DMS79 (cell line): ENCODE results near the gene SLF1.
"Not testable (repeated sequence)": the region's sequence is repeated elsewhere in the genome, so short reads cannot be mapped to it uniquely, and the experiment has no call there.

Source experiments
- DNase-seq: peaks from one replicate; lab custom pipeline; 2025; lab: John Stamatoyannopoulos, UW

SLF1 gene

GRCh38 chr5:94618493-94619328 is at the start of gene SLF1, which contains the start of gene KIAA0825:
Gene SLF1, plus strand, starts transcription at chr5:94618669. Its CDS starts 10,142 bp downstream, at chr5:94628811.
Gene KIAA0825, minus strand, starts transcription at chr5:94618604. Its CDS starts 81,478 bp downstream, at chr5:94537126.
- peak; percentile 87 for DNase-seq

GRCh38 chr5:94571415-94571814 is 47.1 kb upstream of the SLF1 start:
- DNase-seq, result no peak

GRCh38 chr5:94573349-94573748 is 45.1 kb upstream of the SLF1 start:
- not testable (repeated sequence) for DNase-seq

GRCh38 chr5:94575196-94575595 is 43.3 kb upstream of the SLF1 start:
- DNase-seq, result no peak

- no peak for DNase-seq
Observed at GRCh38 chr5:94577466-94578245, 40.8 kb upstream of the SLF1 start.

GRCh38 chr5:94595281-94595840 is 23.1 kb upstream of the SLF1 start:
- DNase-seq, result no peak

- DNase-seq, result no peak
Observed at GRCh38 chr5:94613583-94613982, 4.9 kb upstream of the SLF1 start.

- no peak for DNase-seq
Observed at GRCh38 chr5:94614156-94614805, 4.2 kb upstream of the SLF1 start.

- DNase-seq, result no peak
Observed at GRCh38 chr5:94615862-94616261, 2.6 kb upstream of the SLF1 start.

GRCh38 chr5:94618029-94618492 is 408 bp upstream of the SLF1 start:
- peak; percentile 75 for DNase-seq

- no peak for DNase-seq
Observed at GRCh38 chr5:94620256-94620655, 1.8 kb downstream of the SLF1 start.

- no peak for DNase-seq
Observed at GRCh38 chr5:94621763-94622162, 3.3 kb downstream of the SLF1 start.

- DNase-seq, result no peak
Observed at GRCh38 chr5:94623011-94623410, 4.5 kb downstream of the SLF1 start.

GRCh38 chr5:94623877-94624276 is 5.4 kb downstream of the SLF1 start:
- DNase-seq, result no peak

GRCh38 chr5:94627191-94627590 is 8.7 kb downstream of the SLF1 start:
- no peak for DNase-seq

GRCh38 chr5:94632024-94632423 is 13.6 kb downstream of the SLF1 start:
- DNase-seq, result no peak

GRCh38 chr5:94640176-94640575 is 21.7 kb downstream of the SLF1 start:
- DNase-seq, result no peak

GRCh38 chr5:94645053-94645452 is 26.6 kb downstream of the SLF1 start:
- DNase-seq, result no peak

- DNase-seq, result no peak
Observed at GRCh38 chr5:94646758-94647157, 28.3 kb downstream of the SLF1 start.

- no peak for DNase-seq
Observed at GRCh38 chr5:94649874-94650273, 31.4 kb downstream of the SLF1 start.

GRCh38 chr5:94658272-94658671 is 39.8 kb downstream of the SLF1 start:
- no peak for DNase-seq

GRCh38 chr5:94660506-94660905 is 42.0 kb downstream of the SLF1 start:
- DNase-seq, result no peak
